Muscle layer of duodenum (tissue), 2 donors: ENCODE data around the gene PIGBOS1.
A peak's percentile ranks its signal among the peaks of the same experiment; 100 is the strongest.
"Not testable (repeated sequence)": the region's sequence is repeated elsewhere in the genome, so short reads cannot be mapped to it uniquely, and the experiment has no call there.

ENCODE experiments used
- H3K27ac ChIP-seq: one replicate; pipeline ENCODE4 v1.7.0; 2013; ENCODE audit warnings: mild to moderate bottlenecking, low read length
- H3K27me3 ChIP-seq: one replicate; pipeline ENCODE4 v1.7.0; 2013; ENCODE audit warnings: low read depth, mild to moderate bottlenecking, control low read depth, low read length
- H3K36me3 ChIP-seq, 2 donors: one replicate each; pipeline ENCODE4 v1.7.0; 2013; ENCODE audit warnings: low read length in 2 of 2, control low read depth in 1 of 2, mild to moderate bottlenecking in 1 of 2; ENCODE audit not compliant: insufficient read depth in 2 of 2, control insufficient read depth in 1 of 2
- H3K4me1 ChIP-seq, 2 donors: one replicate each; pipeline ENCODE4 v1.7.0; 2013; ENCODE audit warnings: low read length in 2 of 2, mild to moderate bottlenecking in 2 of 2, control low read depth in 1 of 2, moderate library complexity in 1 of 2; ENCODE audit not compliant: insufficient read depth in 2 of 2, control insufficient read depth in 1 of 2
- H3K4me3 ChIP-seq, 2 donors: one replicate each; pipeline ENCODE4 v1.7.0; 2013; ENCODE audit warnings: low read length in 2 of 2, low read depth in 1 of 2, mild to moderate bottlenecking in 1 of 2
- H3K9me3 ChIP-seq, 2 donors: one replicate each; pipeline ENCODE4 v1.7.0; 2013; ENCODE audit warnings: low read length in 2 of 2, control low read depth in 1 of 2, mild to moderate bottlenecking in 1 of 2; ENCODE audit not compliant: control insufficient read depth in 1 of 2
- donor health status: healthy.

PIGBOS1 gene

GRCh38 chr15:55344206-55344605 is 25.3 kb upstream of the PIGBOS1 start:
- Histone ChIP-seq H3K27ac (no peak overlapping the region), H3K36me3 (peaks cover 11 to 31% of the 10 kb centered on the region in 2 donors), H3K4me1 (no peaks in the 10 kb centered on the region), H3K4me3 (no peak overlapping the region), H3K9me3 (no peaks in the 10 kb centered on the region), H3K27me3 (no peaks in the 10 kb centered on the region)

GRCh38 chr15:55343168-55343567 is 24.2 kb upstream of the PIGBOS1 start:
- H3K27me3 ChIP-seq: no peaks in the 10 kb centered on the region
- no peaks in the 10 kb centered on the region for H3K9me3 ChIP-seq
- H3K27ac ChIP-seq: no peak overlapping the region
- H3K4me3 ChIP-seq: no peak overlapping the region
- no peaks in the 10 kb centered on the region for H3K4me1 ChIP-seq
- peaks cover 12 to 27% of the 10 kb centered on the region in 2 donors for H3K36me3 ChIP-seq

- Histone ChIP-seq H3K9me3 (no peaks in the 10 kb centered on the region), H3K36me3 (peaks cover 22 to 23% of the 10 kb centered on the region in 2 donors), H3K27me3 (no peaks in the 10 kb centered on the region), H3K4me3 (no peak overlapping the region), H3K27ac (no peak overlapping the region), H3K4me1 (no peaks in the 10 kb centered on the region)
These were observed 18.2 kb upstream of the PIGBOS1 start for GRCh38 chr15:55337160-55337559.

GRCh38 chr15:55334997-55335396 is 16.1 kb upstream of the PIGBOS1 start:
- Histone ChIP-seq H3K27ac (no peak overlapping the region), H3K36me3 (peaks cover 17 to 40% of the 10 kb centered on the region in 2 donors), H3K4me1 (no peaks in the 10 kb centered on the region), H3K9me3 (no peaks in the 10 kb centered on the region), H3K27me3 (no peaks in the 10 kb centered on the region), H3K4me3 (no peak overlapping the region)

GRCh38 chr15:55334371-55334770 is 15.4 kb upstream of the PIGBOS1 start:
- Histone ChIP-seq H3K4me3 (no peak overlapping the region), H3K9me3 (no peaks in the 10 kb centered on the region), H3K27me3 (no peaks in the 10 kb centered on the region), H3K36me3 (peaks cover 17 to 39% of the 10 kb centered on the region in 2 donors), H3K27ac (no peak overlapping the region), H3K4me1 (no peaks in the 10 kb centered on the region)

- Histone ChIP-seq H3K4me1 (no peaks in the 10 kb centered on the region), H3K4me3 (no peak overlapping the region), H3K36me3 (peaks cover 0 to 27% of the 10 kb centered on the region in 2 donors), H3K9me3 (no peaks in the 10 kb centered on the region), H3K27ac (no peak overlapping the region), H3K27me3 (no peaks in the 10 kb centered on the region)
These were observed 8.5 kb upstream of the PIGBOS1 start for GRCh38 chr15:55327387-55327786.

- Histone ChIP-seq H3K36me3 (peaks cover 0 to 3% of the 10 kb centered on the region in 2 donors), H3K27me3 (no peaks in the 10 kb centered on the region), H3K27ac (no peak overlapping the region), H3K4me1 (peaks cover 0 to 15% of the 10 kb centered on the region in 2 donors), H3K4me3 (no peak overlapping the region), H3K9me3 (no peaks in the 10 kb centered on the region)
These were observed 3.5 kb upstream of the PIGBOS1 start for GRCh38 chr15:55322467-55322866.

GRCh38 chr15:55320963-55321362 is 2.0 kb upstream of the PIGBOS1 start:
- Histone ChIP-seq H3K4me3 (no peak overlapping the region), H3K4me1 (peaks cover 0 to 20% of the 10 kb centered on the region in 2 donors), H3K27ac (no peak overlapping the region), H3K27me3 (no peaks in the 10 kb centered on the region), H3K9me3 (no peaks in the 10 kb centered on the region), H3K36me3 (no peaks in the 10 kb centered on the region)

- Histone ChIP-seq H3K9me3 (no peaks in the 10 kb centered on the region), H3K4me1 (peaks cover 0 to 20% of the 10 kb centered on the region in 2 donors), H3K27me3 (no peaks in the 10 kb centered on the region), H3K4me3 (peak overlapping the region; percentile 15 to 89), H3K36me3 (no peaks in the 10 kb centered on the region), H3K27ac (no peak overlapping the region)
These were observed 1.3 kb upstream of the PIGBOS1 start for GRCh38 chr15:55320238-55320550.

- H3K27ac ChIP-seq: peak overlapping the region; percentile 98
- H3K4me3 ChIP-seq: peak overlapping the region; percentile 89 to 99
- peaks cover 0 to 20% of the 10 kb centered on the region in 2 donors for H3K4me1 ChIP-seq
- H3K27me3 ChIP-seq: no peaks in the 10 kb centered on the region
- H3K9me3 ChIP-seq: no peaks in the 10 kb centered on the region
- no peaks in the 10 kb centered on the region for H3K36me3 ChIP-seq
These were observed 764 bp upstream of the PIGBOS1 start for GRCh38 chr15:55319537-55320237.

- not testable (repeated sequence) for H3K27me3 ChIP-seq, H3K4me3 ChIP-seq
These were observed 16.1 kb downstream of the PIGBOS1 start for GRCh38 chr15:55302801-55303200.

GRCh38 chr15:55297315-55297714 is 21.6 kb downstream of the PIGBOS1 start:
- H3K27ac ChIP-seq: no peak overlapping the region
- no peaks in the 10 kb centered on the region for H3K4me1 ChIP-seq
- no peak overlapping the region for H3K4me3 ChIP-seq
- H3K27me3 ChIP-seq: no peaks in the 10 kb centered on the region
- H3K9me3 ChIP-seq: no peaks in the 10 kb centered on the region
- no peaks in the 10 kb centered on the region for H3K36me3 ChIP-seq

More at GRCh38 chr15:55302801-55303200, 16.1 kb downstream of the PIGBOS1 start:
- H3K36me3 ChIP-seq, H3K27ac ChIP-seq, H3K9me3 ChIP-seq, H3K4me1 ChIP-seq: not testable (repeated sequence)
